Stomach (tissue), 9 donors: Measurements from ENCODE around the gene ADAM12. TPM values are rescaled to one million over a fixed set of nuclear protein-coding genes. Genes with fewer than 3 reads are reported as not detected.
A peak's percentile ranks its signal among the peaks of the same experiment; 100 is the strongest.

ENCODE experiments used
- DNase-seq, 2 donors: peaks; one replicate each; pipeline versions ENCODE4 v3.0.0 to v3.0.0-alpha.2; 2013 to 2019
- H3K27ac ChIP-seq, 5 donors: fragments of 200-600 bp in 4 of 5; sonication (generic) in 4 of 5; one replicate each; pipeline ENCODE4 v1.5.1; 2013 to 2019; ENCODE audit warnings: mild to moderate bottlenecking in 1 of 5, moderate library complexity in 1 of 5
- H3K27me3 ChIP-seq, 3 donors: fragments of 200-600 bp; sonication (generic); one replicate each; pipeline ENCODE4 v1.5.1; 2017 to 2019; ENCODE audit warnings: mixed run types in 1 of 3
- H3K36me3 ChIP-seq, 4 donors: fragments of 200-600 bp; sonication (generic); 1 replicate in 3 of 4; 2 replicates in 1 of 4; pipeline ENCODE4 v1.5.1; 2016 to 2019
- H3K4me1 ChIP-seq, 4 donors: fragments of 200-600 bp; sonication (generic); one replicate each; pipeline ENCODE4 v1.5.1; 2016 to 2019
- H3K4me3 ChIP-seq, 4 donors: fragments of 200-600 bp; sonication (generic) in 3 of 4; one replicate each; pipeline ENCODE4 v1.5.1; 2016 to 2019; ENCODE audit warnings: mild to moderate bottlenecking in 1 of 4
- H3K9me3 ChIP-seq, 4 donors: fragments of 200-600 bp; sonication (generic); one replicate each; pipeline ENCODE4 v1.5.1; 2016 to 2019
- EP300 ChIP-seq: sonication (generic); formaldehyde crosslinking; IDR thresholded peaks from one replicate; pipeline ENCODE4 v1.6.1; 2017; ENCODE audit warnings: antibody characterized with exemption
- POLR2A ChIP-seq, 4 donors: fragments of 450-650 bp; IDR thresholded peaks; one replicate each; pipeline ENCODE4 v1.6.1; 2016; ENCODE audit warnings: antibody characterized with exemption in 4 of 4, control low read depth in 2 of 4, mild to moderate bottlenecking in 1 of 4, moderate library complexity in 1 of 4
- POLR2AphosphoS5 ChIP-seq, 3 donors: sonication (generic); formaldehyde crosslinking; IDR thresholded peaks; one replicate each; pipeline ENCODE4 v1.6.1; 2016; ENCODE audit warnings: antibody characterized with exemption in 3 of 3
- WGBS, 5 donors: extraction: QIAGEN DNeasy Blood & Tissue Kit in 3 of 5; methylation state at CpG; one replicate each; pipeline versions ENCODE4 v1.1.5 to v1.1.7; 2013 to 2018; 5-methylcytosine and 5-hydroxymethylcytosine counted together
- intact Hi-C: fragments of 100-400 bp; cut with DNase I; formaldehyde crosslinking; loops from one replicate; pipeline ENCODE4 v1.15.1; 2023; ENCODE audit warnings: low total_unique reads
- polyA plus RNA-seq, 3 donors: library from polyadenylated mRNA; stranded (reverse); fragments of 200-250 nt; gene quantifications; one replicate each; pipeline ENCODE4 v1.2.3, GENCODE V29; 2013
- total RNA-seq, 5 donors: library from RNA; depleted of rRNA; stranded (reverse); fragments of >200 nt; gene quantifications; one replicate each; pipeline versions ENCODE4 v1.1.0 to v1.2.3, GENCODE V29; 2014 to 2016
- TF ChIP-seq, protein P1 (sequence below), 7 experiments: fragments of 450-650 bp in 4 of 7; fragments of 200-600 bp in 3 of 7; sonication (generic) in 3 of 7; IDR thresholded peaks; one replicate each; pipeline ENCODE4 v1.5.1; 2016 to 2019; ENCODE audit warnings: antibody characterized with exemption in 7 of 7, control low read depth in 2 of 7, mild to moderate bottlenecking in 1 of 7
- donor health status: healthy with polysubstance abuse.
- donor health status: Bipolar disorder and iron deficiency.
- donor health status: healthy.

ADAM12 gene
- total and polyA plus RNA-seq, 8 donors, result 0.03 to 6.4 (median 0.50) TPM; not detected in 3

- peaks cover 0 to 6% (median 0%) of the 10 kb centered on the region in 4 donors for H3K4me1 ChIP-seq
- H3K36me3 ChIP-seq, result no peaks in the 10 kb centered on the region
- H3K27ac ChIP-seq, result no peak overlapping the region
- WGBS, 5 donors, result 76 to 89% (median 83%) methylated on average over 4 of the region's 4 CpGs
- intact Hi-C loops, result no loop called here
- no peak for TF ChIP-seq POLR2A (IDR thresholded peaks at IDR 0.05)
- no peak for TF ChIP-seq EP300
- TF ChIP-seq, protein P1, sequence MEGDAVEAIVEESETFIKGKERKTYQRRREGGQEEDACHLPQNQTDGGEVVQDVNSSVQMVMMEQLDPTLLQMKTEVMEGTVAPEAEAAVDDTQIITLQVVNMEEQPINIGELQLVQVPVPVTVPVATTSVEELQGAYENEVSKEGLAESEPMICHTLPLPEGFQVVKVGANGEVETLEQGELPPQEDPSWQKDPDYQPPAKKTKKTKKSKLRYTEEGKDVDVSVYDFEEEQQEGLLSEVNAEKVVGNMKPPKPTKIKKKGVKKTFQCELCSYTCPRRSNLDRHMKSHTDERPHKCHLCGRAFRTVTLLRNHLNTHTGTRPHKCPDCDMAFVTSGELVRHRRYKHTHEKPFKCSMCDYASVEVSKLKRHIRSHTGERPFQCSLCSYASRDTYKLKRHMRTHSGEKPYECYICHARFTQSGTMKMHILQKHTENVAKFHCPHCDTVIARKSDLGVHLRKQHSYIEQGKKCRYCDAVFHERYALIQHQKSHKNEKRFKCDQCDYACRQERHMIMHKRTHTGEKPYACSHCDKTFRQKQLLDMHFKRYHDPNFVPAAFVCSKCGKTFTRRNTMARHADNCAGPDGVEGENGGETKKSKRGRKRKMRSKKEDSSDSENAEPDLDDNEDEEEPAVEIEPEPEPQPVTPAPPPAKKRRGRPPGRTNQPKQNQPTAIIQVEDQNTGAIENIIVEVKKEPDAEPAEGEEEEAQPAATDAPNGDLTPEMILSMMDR (IDR thresholded peaks at IDR 0.05), result no peak
- no peak for TF ChIP-seq POLR2AphosphoS5 (IDR thresholded peaks at IDR 0.05)
- H3K9me3 ChIP-seq, result no peaks in the 10 kb centered on the region
- no peak overlapping the region for H3K4me3 ChIP-seq
- DNase-seq, result no peak
- H3K27me3 ChIP-seq, result no peaks in the 10 kb centered on the region
These were observed 134.7 kb downstream of the ADAM12 start for GRCh38 chr10:126253611-126253998.

DNA sequence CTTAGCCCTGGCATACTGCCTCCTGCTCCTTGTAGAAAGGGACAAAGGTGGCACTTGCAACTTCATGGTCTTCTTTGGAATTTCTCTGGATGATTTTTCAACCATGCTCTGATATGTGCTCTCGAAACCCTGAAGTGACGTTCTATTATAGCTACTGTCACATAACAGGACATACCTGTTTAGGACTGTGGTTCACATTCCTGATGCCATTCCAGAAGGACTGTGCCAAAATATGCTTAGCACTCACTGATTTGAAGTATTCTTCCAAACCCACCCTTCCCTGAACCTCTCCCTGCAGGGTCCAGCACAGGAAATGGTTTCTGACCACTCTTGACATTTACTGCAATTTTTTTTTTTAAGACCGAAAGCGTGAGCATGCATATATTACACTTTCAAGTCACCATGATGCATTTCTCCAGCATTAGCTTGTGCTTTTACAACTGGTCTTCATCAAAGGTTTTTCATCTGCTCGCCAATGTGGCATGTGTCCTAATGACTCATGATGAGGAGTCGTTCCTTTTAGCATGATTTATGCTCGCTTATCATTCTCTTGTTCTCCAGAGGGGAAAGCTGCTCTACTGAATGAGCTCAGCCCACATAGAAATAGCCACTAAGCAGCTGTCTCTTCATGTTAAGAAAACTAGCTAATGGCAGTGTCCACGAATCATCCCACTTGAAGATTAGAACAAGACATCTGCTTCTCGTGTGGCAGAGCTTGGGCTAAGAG lies 135.2 kb downstream of the ADAM12 start:
- Histone ChIP-seq H3K27ac (no peak overlapping the region), H3K36me3 (no peaks in the 10 kb centered on the region), H3K4me1 (peaks cover 0 to 6% (median 0%) of the 10 kb centered on the region in 4 donors), H3K4me3 (no peak overlapping the region), H3K9me3 (no peaks in the 10 kb centered on the region), H3K27me3 (no peaks in the 10 kb centered on the region)
- peak in 1 of 2 donors; percentile 71 for DNase-seq
- no peak for TF ChIP-seq POLR2AphosphoS5 (IDR thresholded peaks at IDR 0.05)
- TF ChIP-seq, protein P1 (IDR thresholded peaks at IDR 0.05), result no peak
- no peak for TF ChIP-seq EP300
- no peak for TF ChIP-seq POLR2A (IDR thresholded peaks at IDR 0.05)
- intact Hi-C loops, result no loop called here
- WGBS, 5 donors, result 59 to 73% (median 70%) methylated on average over 9 of the region's 9 CpGs

GRCh38 chr10:126251778-126252407 lies 136.4 kb downstream of the ADAM12 start:
- Histone ChIP-seq H3K36me3 (no peaks in the 10 kb centered on the region), H3K4me3 (no peak overlapping the region), H3K27ac (no peak overlapping the region), H3K27me3 (no peaks in the 10 kb centered on the region), H3K9me3 (no peaks in the 10 kb centered on the region), H3K4me1 (peaks cover 0 to 6% (median 0%) of the 10 kb centered on the region in 4 donors)
- WGBS, 5 donors, result 88 to 100% (median 94%) methylated on average over 1 of the region's 1 CpG
- intact Hi-C loops, result no loop called here
- DNase-seq, result no peak
- TF ChIP-seq POLR2AphosphoS5 (IDR thresholded peaks at IDR 0.05) (no peak), POLR2A (IDR thresholded peaks at IDR 0.05) (no peak), EP300 (no peak)
- TF ChIP-seq, protein P1 (IDR thresholded peaks at IDR 0.05), result no peak

DNA sequence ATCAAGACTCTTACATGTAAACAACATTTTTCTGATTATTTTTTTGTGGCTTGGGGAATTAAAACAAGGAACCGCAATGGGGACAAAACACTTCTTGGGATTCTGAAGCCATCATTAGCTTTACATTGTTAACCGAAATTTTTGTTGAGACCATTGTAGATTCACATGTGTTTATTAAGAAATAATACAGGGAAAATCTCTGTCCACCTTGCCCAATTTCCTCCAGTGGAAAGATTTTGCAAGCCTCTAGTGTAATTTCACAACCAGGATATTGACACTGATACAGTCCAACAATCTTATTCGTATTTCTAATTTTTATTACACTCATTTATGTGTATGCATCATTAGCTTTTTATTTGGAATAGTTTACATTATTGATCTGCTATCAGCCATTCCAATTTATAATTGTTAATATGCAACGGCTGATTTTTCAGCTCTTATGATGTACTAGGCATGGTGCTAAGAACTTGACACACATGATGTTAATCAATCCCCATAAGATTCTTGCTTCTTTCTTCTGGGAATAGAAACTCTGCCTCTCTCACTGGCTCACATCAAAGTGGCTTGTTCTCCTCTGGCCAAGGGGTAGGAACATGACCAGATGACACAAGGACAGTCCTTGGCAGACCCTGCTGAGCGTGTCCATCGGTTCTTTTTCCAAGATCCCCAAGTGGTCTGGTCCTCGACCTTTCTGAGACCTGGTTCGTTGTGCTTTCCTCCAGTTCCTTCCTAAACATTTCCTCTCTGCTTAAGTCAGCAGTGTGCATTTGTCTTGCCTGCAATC lies 137.6 kb downstream of the ADAM12 start:
- peaks cover 0 to 6% (median 0%) of the 10 kb centered on the region in 4 donors for H3K4me1 ChIP-seq
- no peaks in the 10 kb centered on the region for H3K27me3 ChIP-seq
- no peaks in the 10 kb centered on the region for H3K9me3 ChIP-seq
- no peak for TF ChIP-seq POLR2AphosphoS5 (IDR thresholded peaks at IDR 0.05)
- H3K4me3 ChIP-seq, result no peak overlapping the region
- no peak for DNase-seq
- intact Hi-C loops, result no loop called here
- no peaks in the 10 kb centered on the region for H3K36me3 ChIP-seq
- no peak overlapping the region for H3K27ac ChIP-seq
- WGBS, 5 donors, result 74 to 81% (median 78%) methylated on average over 8 of the region's 8 CpGs
